DMS79 treated with DMSO at 0.1 percent for 48 hours (cell line): ENCODE results near the gene RASL12.
"Not testable (repeated sequence)": the region's sequence is repeated elsewhere in the genome, so short reads cannot be mapped to it uniquely, and the experiment has no call there.

Experiments used
- DNase-seq: peaks from one replicate; lab custom pipeline; 2025; lab: John Stamatoyannopoulos, UW

Gene RASL12

DNA sequence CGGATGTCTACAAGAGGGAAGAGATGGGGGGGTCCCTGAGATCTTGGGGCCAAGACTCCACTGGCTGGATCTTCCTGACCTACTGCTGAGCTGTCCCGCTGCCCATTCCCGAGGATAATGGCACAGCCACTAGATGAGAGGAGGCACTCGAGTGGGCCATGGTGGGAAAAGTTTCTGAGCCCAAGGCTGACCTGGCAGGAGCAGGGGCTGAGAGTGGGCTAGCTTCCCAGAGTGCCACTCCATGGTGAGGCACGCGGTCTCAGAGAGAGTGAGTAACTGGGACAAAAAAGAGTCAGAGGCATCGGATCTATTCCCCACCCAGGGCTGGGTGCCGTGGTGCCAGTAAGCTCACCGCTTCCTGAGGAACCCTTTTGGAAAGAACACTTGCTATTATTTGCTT, 11.7 kb downstream of the RASL12 start:
- DNase-seq, result no peak

- DNase-seq, result no peak
Observed at GRCh38 chr15:65055201-65055870, 12.5 kb downstream of the RASL12 start.

GRCh38 chr15:65054333-65055200, 13.2 kb downstream of the RASL12 start:
- DNase-seq, result peak; percentile 3

DNA sequence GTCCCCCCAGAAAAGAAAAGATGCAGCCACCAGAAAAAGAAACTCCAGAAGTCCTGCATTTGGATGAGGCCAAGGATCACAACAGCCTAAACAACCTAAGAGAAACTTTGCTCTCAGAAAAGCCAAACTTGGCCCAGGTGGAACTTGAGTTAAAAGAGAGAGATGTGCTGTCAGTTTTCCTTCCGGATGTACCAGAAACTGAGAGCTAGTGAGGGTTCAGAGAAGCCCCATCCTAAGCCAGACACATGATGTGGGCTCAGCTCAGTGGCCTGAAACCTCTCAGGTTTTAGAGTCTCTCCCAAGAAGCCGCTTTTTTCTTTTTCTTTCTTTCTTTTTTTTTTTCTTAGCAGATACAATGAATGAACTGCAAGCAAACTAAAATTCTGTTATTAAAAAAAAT, 14.8 kb downstream of the RASL12 start:
- DNase-seq, result no peak

GRCh38 chr15:65051266-65051665, 16.5 kb downstream of the RASL12 start:
- DNase-seq, result no peak

- no peak for DNase-seq
Observed at GRCh38 chr15:65050270-65050669, 17.5 kb downstream of the RASL12 start.

- peak; percentile 66 for DNase-seq
Observed at GRCh38 chr15:65049418-65049840, 18.4 kb downstream of the RASL12 start.

GRCh38 chr15:65048241-65048640, 19.6 kb downstream of the RASL12 start:
- DNase-seq, result no peak

GRCh38 chr15:65044724-65045481, 22.9 kb downstream of the RASL12 start, which contains the start of gene SLC51B:
SLC51B (plus strand) TSS chr15:65045387; CDS start chr15:65050005, 4,618 bp downstream.
- no peak for DNase-seq

- not testable (repeated sequence) for DNase-seq
Observed at GRCh38 chr15:65044218-65044617, 23.6 kb downstream of the RASL12 start.

DNA sequence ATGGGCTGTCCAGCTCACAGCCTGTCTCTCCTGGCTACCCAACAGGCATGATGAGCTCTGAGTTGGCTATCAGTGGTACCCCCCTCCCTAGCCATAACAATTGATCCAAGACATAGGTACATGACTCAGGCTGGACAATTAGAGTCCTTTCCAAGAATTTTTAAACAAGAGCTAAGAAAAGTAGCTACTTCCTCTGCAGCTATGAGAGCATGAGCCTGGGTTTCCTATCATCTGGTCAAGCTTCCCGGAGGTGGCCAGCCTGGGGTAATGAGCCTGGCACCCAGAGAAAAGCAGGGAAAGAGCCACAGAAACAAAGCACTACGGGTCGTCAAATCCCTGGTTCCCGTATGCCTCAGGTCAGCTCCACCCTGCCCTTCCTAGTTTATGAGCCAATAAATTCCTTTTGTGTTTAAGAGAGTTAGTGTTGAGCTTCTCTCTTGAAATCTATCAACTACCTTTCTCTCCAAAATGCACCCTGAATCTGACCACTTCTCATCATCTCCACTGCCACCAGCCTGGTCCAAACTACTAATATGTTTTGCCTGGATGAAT, 24.9 kb downstream of the RASL12 start:
- no peak for DNase-seq

- no peak for DNase-seq
Observed at GRCh38 chr15:65041787-65042186, 26.0 kb downstream of the RASL12 start.

DNA sequence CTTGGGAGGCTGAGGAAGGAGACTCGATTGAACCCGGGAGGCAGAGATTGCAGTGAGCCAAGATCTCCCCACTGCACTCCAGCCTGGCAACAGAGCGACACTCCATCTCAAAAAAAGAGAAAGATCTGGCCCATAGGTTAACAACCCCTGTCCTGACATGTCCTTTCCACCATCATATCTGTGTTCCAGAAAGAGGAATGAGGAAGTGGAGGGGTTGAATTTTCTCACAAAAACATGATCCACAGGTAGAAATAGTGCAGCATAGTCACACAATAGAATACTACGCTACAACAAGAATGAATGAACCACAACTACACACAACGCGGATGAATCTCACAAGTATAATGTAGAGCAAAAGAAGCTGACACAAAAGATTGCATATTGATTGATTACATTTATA, 27.3 kb downstream of the RASL12 start:
- DNase-seq, result no peak

DNA sequence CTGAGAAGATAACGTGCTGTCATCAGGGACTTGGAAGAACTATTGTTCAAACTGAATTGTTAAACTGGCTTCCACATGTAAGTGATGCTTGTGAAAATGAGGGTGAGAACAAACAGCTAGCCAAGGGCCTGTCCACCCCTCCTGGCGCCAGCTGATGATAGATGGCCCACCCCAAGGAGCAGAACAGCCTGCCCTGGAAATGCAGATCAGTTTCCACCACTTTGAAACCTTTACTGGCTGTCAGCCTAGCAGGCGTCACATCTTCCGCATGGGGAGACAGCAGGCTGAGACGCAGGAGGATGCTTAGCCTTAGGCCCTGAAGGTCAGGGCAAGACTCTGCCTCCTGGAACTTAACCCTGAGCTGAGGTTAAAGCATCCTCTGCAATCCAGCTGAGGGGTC, 29.0 kb downstream of the RASL12 start:
- DNase-seq, result no peak

- no peak for DNase-seq
Observed at GRCh38 chr15:65038428-65038827, 29.4 kb downstream of the RASL12 start.

- no peak for DNase-seq
Observed at GRCh38 chr15:65037309-65037708, 30.5 kb downstream of the RASL12 start.

DNA sequence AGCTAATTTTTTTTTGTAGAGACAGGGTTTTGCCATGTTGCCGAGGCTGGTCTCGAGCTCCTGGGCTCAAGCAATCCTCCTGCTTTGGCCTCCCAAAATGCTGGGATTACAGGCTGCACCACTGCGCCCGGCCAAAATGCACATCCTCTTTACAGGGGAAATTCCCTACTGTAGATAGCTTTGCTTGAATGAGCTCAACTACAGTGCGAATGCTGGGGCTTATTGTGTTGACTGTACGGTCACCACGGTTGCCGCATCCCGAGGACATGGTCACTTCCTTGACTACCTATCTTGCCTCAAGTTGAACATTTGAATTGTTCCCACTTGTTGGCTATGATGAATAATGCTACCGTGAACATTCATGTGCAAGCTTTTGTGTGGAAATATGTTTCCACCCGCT, 33.1 kb downstream of the RASL12 start:
- DNase-seq, result no peak

DNA sequence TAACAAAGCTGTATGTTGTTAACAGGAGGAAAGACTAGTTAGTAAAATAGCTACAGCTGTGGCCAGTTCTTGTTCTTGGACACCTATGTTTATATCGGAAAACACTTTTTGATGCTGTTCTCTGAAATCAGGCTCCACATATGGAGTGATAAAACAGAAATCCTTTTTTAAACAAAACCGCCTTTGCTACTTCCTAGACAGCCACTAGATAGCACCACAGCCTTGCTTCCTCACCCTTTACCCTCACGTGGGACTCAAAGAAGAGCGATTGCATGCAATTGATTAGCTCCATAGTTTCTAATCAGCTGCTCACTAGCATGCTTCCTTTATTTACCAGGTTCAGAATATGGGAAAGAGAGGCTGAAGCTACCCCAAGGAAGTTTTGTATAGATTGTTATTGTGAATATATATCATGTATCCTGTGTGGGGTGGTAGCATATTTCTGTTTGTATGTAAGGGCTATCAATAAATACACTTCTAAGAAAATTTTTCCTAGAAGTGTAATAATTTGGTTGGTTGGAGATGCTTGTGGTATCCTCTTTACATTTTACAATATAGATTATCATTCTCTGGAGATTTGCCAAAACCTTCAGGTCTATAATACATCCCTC, 34.0 kb downstream of the RASL12 start:
- DNase-seq, result no peak

- no peak for DNase-seq
Observed at GRCh38 chr15:65032801-65033537, 34.8 kb downstream of the RASL12 start.

- no peak for DNase-seq
Observed at GRCh38 chr15:65029736-65030208, 38.0 kb downstream of the RASL12 start.
